HepG2 (cell line): ENCODE results near the gene C19orf47. TPM values are rescaled to one million over a fixed set of nuclear protein-coding genes. Genes with fewer than 3 reads are reported as not detected.

Experiments
- HDAC2 ChIP-seq: sonication (generic); formaldehyde crosslinking; IDR thresholded peaks from 2 replicates; pipeline ENCODE4 v1.4.0; 2020; ENCODE audit warnings: missing genetic modification reagents
- IRX3 ChIP-seq: sonication (generic); formaldehyde crosslinking; IDR thresholded peaks from 2 replicates; pipeline ENCODE4 v1.8.1; 2023; ENCODE audit warnings: mild to moderate bottlenecking, low read depth, missing genetic modification reagents, borderline replicate concordance
- MEIS2 ChIP-seq: sonication (generic); formaldehyde crosslinking; IDR thresholded peaks from 2 replicates; pipeline ENCODE4 v1.9.0; 2021; ENCODE audit warnings: mild to moderate bottlenecking, missing genetic modification reagents
- MYC ChIP-seq: sonication (generic); formaldehyde crosslinking; IDR thresholded peaks from 2 replicates; pipeline ENCODE4 v1.9.0; 2021; ENCODE audit warnings: missing genetic modification reagents, borderline replicate concordance
- PPARG ChIP-seq: conservative IDR thresholded peaks from 2 replicates; pipeline ENCODE4 v1.6.1; 2016; ENCODE audit warnings: missing biosample characterization, missing genetic modification reagents
- RARA ChIP-seq: IDR thresholded peaks from 2 replicates; pipeline ENCODE4 v1.6.1; 2016; ENCODE audit warnings: missing genetic modification reagents, missing compliant biosample characterization
- TBX2 ChIP-seq: sonication (generic); formaldehyde crosslinking; IDR thresholded peaks from 2 replicates; pipeline ENCODE4 v1.5.0; 2020; ENCODE audit warnings: missing genetic modification reagents, mild to moderate bottlenecking, borderline replicate concordance
- ZNF33A ChIP-seq: sonication (generic); formaldehyde crosslinking; IDR thresholded peaks from 2 replicates; pipeline ENCODE4 v1.5.1; 2020; ENCODE audit warnings: missing genetic modification reagents, mild to moderate bottlenecking, moderate library complexity, borderline replicate concordance
- ZNF841 ChIP-seq: sonication (generic); formaldehyde crosslinking; IDR thresholded peaks from 2 replicates; pipeline ENCODE4 v1.8.1; 2023; ENCODE audit warnings: missing genetic modification reagents, borderline replicate concordance
- ZSCAN20 ChIP-seq: sonication (generic); formaldehyde crosslinking; IDR thresholded peaks from 2 replicates; pipeline ENCODE4 v1.4.0; 2020; ENCODE audit warnings: missing genetic modification reagents, mild to moderate bottlenecking, borderline replicate concordance
- ZSCAN9 ChIP-seq: IDR thresholded peaks from 2 replicates; pipeline ENCODE4 v1.6.1; 2016; ENCODE audit warnings: borderline replicate concordance
- polyA plus RNA-seq, 8 experiments: library from polyadenylated mRNA; depleted of rRNA in 3 of 8; stranded (reverse) in 7 of 8; unstranded in 1 of 8; fragments of >200 nt; fragmentation: Illumina TruSeq in 4 of 8; extraction: Trizol in 4 of 8; gene quantifications; 2 replicates each; pipeline versions ENCODE4 v1.2.1 to v1.2.3, GENCODE V29; 2011 to 2016; ENCODE audit warnings: low read depth in 4 of 8, missing spikeins in 1 of 8, mixed read lengths in 1 of 8; ENCODE audit not compliant: insufficient read depth in 1 of 8
- total RNA-seq, 5 experiments: library from RNA; depleted of rRNA; stranded (reverse); fragments of >200 nt; fragmentation: Illumina TruSeq; extraction: Trizol; gene quantifications; 2 replicates each; pipeline ENCODE4 v1.2.3, GENCODE V29; 2016; ENCODE audit warnings: low read depth in 1 of 5
- TF ChIP-seq, protein P1 (sequence below), 2 experiments: sonication (generic) in 1 of 2; formaldehyde crosslinking in 1 of 2; IDR thresholded peaks; 2 replicates each; pipeline versions ENCODE4 v1.4.0 to v1.6.1; 2016 to 2020; ENCODE audit warnings: borderline replicate concordance in 1 of 2, low read depth in 1 of 2, mild to moderate bottlenecking in 1 of 2, missing genetic modification reagents in 1 of 2
- TF ChIP-seq, protein P2 (sequence below): sonication (generic); formaldehyde crosslinking; IDR thresholded peaks from 2 replicates; pipeline ENCODE4 v1.4.0; 2020; ENCODE audit warnings: mild to moderate bottlenecking, missing genetic modification reagents
- TF ChIP-seq, protein P3 (sequence below): sonication (generic); formaldehyde crosslinking; IDR thresholded peaks from 2 replicates; pipeline ENCODE4 v1.4.0; 2020; ENCODE audit warnings: low read depth, missing genetic modification reagents
- TF ChIP-seq, protein P4 (sequence below): sonication (generic); formaldehyde crosslinking; IDR thresholded peaks from 2 replicates; pipeline ENCODE4 v1.4.0; 2020; ENCODE audit warnings: missing genetic modification reagents, low read depth, mild to moderate bottlenecking, borderline replicate concordance

Gene C19orf47
- total and polyA plus RNA-seq, 2 of the 13 experiments (the other 11 are each of a cell fraction or from before 2014, with no cell fraction given): 8.1 to 10.6 TPM

DNA sequence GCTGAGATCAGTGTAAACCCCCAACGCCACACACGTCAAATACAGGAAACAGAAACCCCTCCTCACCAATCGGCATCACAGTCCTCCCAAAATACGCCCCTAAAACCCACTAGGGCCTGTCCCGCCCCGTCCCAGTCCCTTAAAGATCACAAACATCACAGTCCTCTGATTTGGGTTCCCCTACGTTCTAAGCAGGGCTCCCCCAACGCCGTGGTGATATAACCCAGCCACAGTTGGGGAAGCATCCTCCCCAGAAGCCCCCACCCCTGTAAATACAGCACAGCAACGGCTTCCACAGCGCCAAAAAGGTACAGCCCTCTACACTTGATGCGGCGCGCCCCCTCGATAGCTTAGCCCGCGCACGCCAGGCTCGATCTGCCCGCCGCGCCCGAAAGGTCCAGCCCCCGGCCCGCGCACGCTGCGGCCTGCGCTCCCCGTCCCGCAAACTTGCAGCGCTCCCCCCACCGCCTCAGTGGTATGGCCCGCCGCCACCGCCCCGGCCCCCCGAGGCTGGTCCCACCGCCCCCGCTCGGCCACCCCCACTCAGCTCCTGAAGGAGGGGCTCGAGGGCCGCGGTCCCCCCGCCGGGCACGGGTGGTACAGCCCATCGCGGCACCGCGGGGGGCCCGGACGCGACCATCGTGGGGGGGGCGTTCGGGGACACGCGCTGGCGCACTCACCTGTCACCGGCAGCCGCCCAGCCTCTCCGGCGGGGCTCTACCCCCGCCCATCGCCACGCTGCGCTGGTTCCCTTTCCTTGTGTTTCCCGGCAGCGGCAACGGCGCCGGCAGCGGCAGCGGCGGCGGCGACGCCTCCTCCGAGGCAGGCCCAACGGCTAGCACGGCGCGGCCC is 63.5 kb downstream of the C19orf47 start, which contains the start of gene AKT2 (continued):
- TF ChIP-seq, protein P1, sequence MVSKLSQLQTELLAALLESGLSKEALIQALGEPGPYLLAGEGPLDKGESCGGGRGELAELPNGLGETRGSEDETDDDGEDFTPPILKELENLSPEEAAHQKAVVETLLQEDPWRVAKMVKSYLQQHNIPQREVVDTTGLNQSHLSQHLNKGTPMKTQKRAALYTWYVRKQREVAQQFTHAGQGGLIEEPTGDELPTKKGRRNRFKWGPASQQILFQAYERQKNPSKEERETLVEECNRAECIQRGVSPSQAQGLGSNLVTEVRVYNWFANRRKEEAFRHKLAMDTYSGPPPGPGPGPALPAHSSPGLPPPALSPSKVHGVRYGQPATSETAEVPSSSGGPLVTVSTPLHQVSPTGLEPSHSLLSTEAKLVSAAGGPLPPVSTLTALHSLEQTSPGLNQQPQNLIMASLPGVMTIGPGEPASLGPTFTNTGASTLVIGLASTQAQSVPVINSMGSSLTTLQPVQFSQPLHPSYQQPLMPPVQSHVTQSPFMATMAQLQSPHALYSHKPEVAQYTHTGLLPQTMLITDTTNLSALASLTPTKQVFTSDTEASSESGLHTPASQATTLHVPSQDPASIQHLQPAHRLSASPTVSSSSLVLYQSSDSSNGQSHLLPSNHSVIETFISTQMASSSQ (IDR thresholded peaks at IDR 0.05; ENCODE audit: low read depth): no peak
- TF ChIP-seq, protein P1 (CRISPR knock-in tag; IDR thresholded peaks at IDR 0.05; ENCODE audit: borderline replicate concordance): 0 out of 2 replicates have a peak, but pooled peaks have one; percentile 21
- TF ChIP-seq MEIS2 (CRISPR knock-in tag) (peak; percentile 76; the same call in 1 of the 2 replicates), RARA (no peak), ZSCAN20 (CRISPR knock-in tag) (no peak), ZSCAN9 (CRISPR knock-in tag) (no peak), TBX2 (CRISPR knock-in tag) (peak; percentile 12; the same call in 1 of the 2 replicates), ZNF33A (CRISPR knock-in tag) (no peak), IRX3 (CRISPR knock-in tag) (0 out of 2 replicates have a peak, but pooled peaks have one; percentile 57), HDAC2 (CRISPR knock-in tag) (no peak), ZNF841 (CRISPR knock-in tag) (0 out of 2 replicates have a peak, but pooled peaks have one; percentile 60), PPARG (CRISPR knock-in tag) (no peak), MYC (CRISPR knock-in tag) (peak; percentile 71)
- TF ChIP-seq, protein P2, sequence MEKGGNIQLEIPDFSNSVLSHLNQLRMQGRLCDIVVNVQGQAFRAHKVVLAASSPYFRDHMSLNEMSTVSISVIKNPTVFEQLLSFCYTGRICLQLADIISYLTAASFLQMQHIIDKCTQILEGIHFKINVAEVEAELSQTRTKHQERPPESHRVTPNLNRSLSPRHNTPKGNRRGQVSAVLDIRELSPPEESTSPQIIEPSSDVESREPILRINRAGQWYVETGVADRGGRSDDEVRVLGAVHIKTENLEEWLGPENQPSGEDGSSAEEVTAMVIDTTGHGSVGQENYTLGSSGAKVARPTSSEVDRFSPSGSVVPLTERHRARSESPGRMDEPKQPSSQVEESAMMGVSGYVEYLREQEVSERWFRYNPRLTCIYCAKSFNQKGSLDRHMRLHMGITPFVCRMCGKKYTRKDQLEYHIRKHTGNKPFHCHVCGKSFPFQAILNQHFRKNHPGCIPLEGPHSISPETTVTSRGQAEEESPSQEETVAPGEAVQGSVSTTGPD: no peak
- TF ChIP-seq, protein P3, sequence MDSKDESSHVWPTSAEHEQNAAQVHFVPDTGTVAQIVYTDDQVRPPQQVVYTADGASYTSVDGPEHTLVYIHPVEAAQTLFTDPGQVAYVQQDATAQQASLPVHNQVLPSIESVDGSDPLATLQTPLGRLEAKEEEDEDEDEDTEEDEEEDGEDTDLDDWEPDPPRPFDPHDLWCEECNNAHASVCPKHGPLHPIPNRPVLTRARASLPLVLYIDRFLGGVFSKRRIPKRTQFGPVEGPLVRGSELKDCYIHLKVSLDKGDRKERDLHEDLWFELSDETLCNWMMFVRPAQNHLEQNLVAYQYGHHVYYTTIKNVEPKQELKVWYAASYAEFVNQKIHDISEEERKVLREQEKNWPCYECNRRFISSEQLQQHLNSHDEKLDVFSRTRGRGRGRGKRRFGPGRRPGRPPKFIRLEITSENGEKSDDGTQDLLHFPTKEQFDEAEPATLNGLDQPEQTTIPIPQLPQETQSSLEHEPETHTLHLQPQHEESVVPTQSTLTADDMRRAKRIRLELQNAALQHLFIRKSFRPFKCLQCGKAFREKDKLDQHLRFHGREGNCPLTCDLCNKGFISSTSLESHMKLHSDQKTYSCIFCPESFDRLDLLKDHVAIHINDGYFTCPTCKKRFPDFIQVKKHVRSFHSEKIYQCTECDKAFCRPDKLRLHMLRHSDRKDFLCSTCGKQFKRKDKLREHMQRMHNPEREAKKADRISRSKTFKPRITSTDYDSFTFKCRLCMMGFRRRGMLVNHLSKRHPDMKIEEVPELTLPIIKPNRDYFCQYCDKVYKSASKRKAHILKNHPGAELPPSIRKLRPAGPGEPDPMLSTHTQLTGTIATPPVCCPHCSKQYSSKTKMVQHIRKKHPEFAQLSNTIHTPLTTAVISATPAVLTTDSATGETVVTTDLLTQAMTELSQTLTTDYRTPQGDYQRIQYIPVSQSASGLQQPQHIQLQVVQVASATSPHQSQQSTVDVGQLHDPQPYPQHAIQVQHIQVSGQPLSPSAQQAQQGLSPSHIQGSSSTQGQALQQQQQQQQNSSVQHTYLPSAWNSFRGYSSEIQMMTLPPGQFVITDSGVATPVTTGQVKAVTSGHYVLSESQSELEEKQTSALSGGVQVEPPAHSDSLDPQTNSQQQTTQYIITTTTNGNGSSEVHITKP (CRISPR knock-in tag): peak; percentile 98
- TF ChIP-seq, protein P4, sequence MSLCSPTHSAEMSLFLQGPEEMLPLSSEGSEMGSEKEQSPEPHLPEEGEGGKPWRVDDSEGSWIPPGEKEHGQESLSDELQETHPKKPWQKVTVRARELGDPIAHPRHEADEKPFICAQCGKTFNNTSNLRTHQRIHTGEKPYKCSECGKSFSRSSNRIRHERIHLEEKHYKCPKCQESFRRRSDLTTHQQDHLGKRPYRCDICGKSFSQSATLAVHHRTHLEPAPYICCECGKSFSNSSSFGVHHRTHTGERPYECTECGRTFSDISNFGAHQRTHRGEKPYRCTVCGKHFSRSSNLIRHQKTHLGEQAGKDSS (CRISPR knock-in tag): no peak
